Measurements from ENCODE around the gene C8A.

DNA sequence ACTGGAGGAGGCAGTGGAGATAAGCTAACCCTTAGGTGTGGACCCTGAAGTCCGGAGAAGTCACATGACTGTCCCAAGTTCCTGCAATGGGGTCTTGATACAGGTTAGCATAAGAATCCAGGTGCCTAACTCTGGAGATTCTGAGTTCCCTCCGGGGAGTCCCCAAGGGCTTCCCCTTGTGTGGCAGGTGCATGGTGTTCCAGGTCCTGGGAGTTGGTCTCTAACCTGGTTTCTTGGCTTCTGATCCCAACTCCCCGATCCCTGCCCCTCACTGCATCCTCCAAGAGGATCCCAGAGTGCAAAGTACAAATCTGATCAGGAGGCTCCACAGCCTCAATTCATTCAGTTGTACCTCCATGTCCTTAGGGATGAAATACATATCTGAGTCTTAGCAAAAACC is 9.3 kb upstream of the C8A start:
- TF ChIP-seq, protein P1, sequence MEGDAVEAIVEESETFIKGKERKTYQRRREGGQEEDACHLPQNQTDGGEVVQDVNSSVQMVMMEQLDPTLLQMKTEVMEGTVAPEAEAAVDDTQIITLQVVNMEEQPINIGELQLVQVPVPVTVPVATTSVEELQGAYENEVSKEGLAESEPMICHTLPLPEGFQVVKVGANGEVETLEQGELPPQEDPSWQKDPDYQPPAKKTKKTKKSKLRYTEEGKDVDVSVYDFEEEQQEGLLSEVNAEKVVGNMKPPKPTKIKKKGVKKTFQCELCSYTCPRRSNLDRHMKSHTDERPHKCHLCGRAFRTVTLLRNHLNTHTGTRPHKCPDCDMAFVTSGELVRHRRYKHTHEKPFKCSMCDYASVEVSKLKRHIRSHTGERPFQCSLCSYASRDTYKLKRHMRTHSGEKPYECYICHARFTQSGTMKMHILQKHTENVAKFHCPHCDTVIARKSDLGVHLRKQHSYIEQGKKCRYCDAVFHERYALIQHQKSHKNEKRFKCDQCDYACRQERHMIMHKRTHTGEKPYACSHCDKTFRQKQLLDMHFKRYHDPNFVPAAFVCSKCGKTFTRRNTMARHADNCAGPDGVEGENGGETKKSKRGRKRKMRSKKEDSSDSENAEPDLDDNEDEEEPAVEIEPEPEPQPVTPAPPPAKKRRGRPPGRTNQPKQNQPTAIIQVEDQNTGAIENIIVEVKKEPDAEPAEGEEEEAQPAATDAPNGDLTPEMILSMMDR (IDR thresholded peaks at IDR 0.05; ENCODE audit: low read depth, low read length): no peak
- TF ChIP-seq MYC (IDR thresholded peaks at IDR 0.05; ENCODE audit: low read depth, low read length) (no peak), POLR2A (IDR thresholded peaks at IDR 0.05; ENCODE audit: extremely low read depth, insufficient read length) (no peak)
